GM18505 (cell line): Measurements from ENCODE around the gene ARHGAP24.

ENCODE experiments used
- ATAC-seq: cut with Tn5 transposase; IDR thresholded peaks from one replicate; pipeline ENCODE4 v1.9.1; 2021; ENCODE audit not compliant: unreplicated experiment
- POLR2A ChIP-seq: IDR thresholded peaks from 4 replicates; pipeline ENCODE4 v1.6.1; 2011; ENCODE audit warnings: borderline replicate concordance; ENCODE audit not compliant: insufficient read depth, insufficient read length; ENCODE audit errors: extremely low read depth

The ARHGAP24 gene

GRCh38 chr4:85734424-85734831, 259.5 kb downstream of the ARHGAP24 start:
- no peak for TF ChIP-seq POLR2A
- ATAC-seq, result no peak

- no peak for ATAC-seq
- TF ChIP-seq POLR2A, result no peak
Observed at GRCh38 chr4:85736571-85736970, 261.6 kb downstream of the ARHGAP24 start.

GRCh38 chr4:85737254-85737653, 262.3 kb downstream of the ARHGAP24 start:
- ATAC-seq, result no peak
- no peak for TF ChIP-seq POLR2A

- no peak for ATAC-seq
Observed at GRCh38 chr4:85738721-85739120, 263.8 kb downstream of the ARHGAP24 start.

GRCh38 chr4:85740431-85740861, 265.5 kb downstream of the ARHGAP24 start:
- no peak for TF ChIP-seq POLR2A
- ATAC-seq, result no peak

More at GRCh38 chr4:85738721-85739120, 263.8 kb downstream of the ARHGAP24 start:
- TF ChIP-seq POLR2A, result no peak

- ATAC-seq, result no peak
- TF ChIP-seq POLR2A, result no peak
Observed at GRCh38 chr4:85741381-85741780, 266.4 kb downstream of the ARHGAP24 start.

GRCh38 chr4:85741921-85742591, 267.1 kb downstream of the ARHGAP24 start:
- ATAC-seq, result no peak
- TF ChIP-seq POLR2A, result no peak

- no peak for ATAC-seq
- TF ChIP-seq POLR2A, result no peak
Observed at GRCh38 chr4:85744950-85745349, 270.0 kb downstream of the ARHGAP24 start.

GRCh38 chr4:85745939-85746338, 271.0 kb downstream of the ARHGAP24 start:
- no peak for ATAC-seq

GRCh38 chr4:85747882-85748491, 273.0 kb downstream of the ARHGAP24 start:
- TF ChIP-seq POLR2A, result no peak
- ATAC-seq, result peak; percentile 44

More at GRCh38 chr4:85745939-85746338, 271.0 kb downstream of the ARHGAP24 start:
- no peak for TF ChIP-seq POLR2A

- TF ChIP-seq POLR2A, result no peak
- ATAC-seq, result no peak
Observed at GRCh38 chr4:85748654-85749053, 273.7 kb downstream of the ARHGAP24 start.

- no peak for ATAC-seq
- TF ChIP-seq POLR2A, result no peak
Observed at GRCh38 chr4:85751866-85752265, 276.9 kb downstream of the ARHGAP24 start.

- no peak for ATAC-seq
- TF ChIP-seq POLR2A, result no peak
Observed at GRCh38 chr4:85755285-85755684, 280.3 kb downstream of the ARHGAP24 start.

GRCh38 chr4:85756938-85757337, 282.0 kb downstream of the ARHGAP24 start:
- TF ChIP-seq POLR2A, result no peak
- ATAC-seq, result no peak
